GM04503 (cell line): ENCODE data around the gene TP53AIP1.

Source experiments
- DNase-seq: peaks from one replicate; pipeline ENCODE4 v3.0.0-alpha.2; 2012; ENCODE audit warnings: low read depth

The TP53AIP1 gene

DNA sequence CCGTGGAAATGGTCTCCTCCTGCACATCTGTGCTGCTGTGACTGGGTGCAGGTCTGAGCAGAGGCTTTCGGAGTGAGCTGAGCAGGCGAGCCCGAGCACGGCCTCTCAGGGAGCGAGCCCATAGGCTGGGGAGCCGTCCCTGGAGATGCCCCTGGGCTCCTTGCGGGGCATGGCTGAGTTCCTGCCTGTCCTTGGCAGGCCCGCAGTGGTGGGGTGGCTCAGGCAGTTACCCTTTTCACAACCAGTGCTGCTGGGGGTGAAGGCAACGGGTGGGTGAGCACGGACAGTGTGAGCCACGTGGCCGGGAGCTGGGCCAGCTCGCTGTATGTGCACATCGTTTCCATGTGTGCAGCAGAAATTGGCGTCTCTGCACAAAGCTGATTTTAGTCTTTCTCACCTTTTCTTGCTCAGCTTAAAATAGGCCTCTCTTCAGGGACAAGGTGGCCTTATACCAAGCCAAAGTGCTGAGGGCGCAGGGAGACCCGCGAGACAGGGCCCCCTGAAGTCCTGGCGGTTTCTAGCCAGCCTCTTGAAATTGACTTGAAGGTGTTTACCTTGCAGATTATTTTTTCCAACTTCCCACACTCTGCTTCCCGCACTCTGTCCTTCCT, at the start of gene TP53AIP1:
TP53AIP1 (minus strand) TSS at position 55 of the 611 bp plus-strand sequence. CDS start 5,053 bp downstream, outside the sequence.
- no peak for DNase-seq

DNA sequence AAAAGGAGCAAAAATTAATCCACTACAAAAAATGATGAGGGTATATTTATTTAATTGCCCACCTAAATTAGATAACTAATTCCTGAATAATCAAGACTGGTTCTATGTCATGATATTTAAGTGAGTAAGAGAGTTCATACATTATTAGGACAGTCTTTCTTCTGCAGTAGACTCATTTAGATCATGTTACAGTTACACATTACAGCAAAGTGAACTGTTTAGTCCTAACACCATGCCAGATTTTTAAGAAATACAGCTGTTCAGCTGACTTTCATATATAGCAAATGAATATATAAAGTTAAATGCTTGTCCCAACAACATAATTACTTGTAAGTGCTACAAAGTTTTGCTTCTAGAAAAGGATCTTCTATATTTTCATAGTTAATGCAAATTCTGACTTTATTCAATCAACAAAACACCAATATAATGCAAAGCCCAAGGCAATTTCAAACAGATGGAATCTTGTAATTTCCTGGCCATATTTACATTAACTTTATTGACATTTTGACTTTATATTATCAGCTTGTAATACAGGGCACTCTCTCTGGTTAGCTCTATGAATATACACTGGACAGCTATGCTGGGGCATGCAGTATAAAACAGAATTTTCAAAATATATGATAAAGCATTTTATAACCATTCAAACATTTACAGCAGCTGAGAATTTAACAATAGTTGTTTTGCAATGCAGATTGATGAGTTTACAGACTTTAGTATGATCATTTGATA, 45.7 kb upstream of the TP53AIP1 start:
- no peak for DNase-seq

- no peak for DNase-seq
Measured at GRCh38 chr11:128985880-128986279, 43.2 kb upstream of the TP53AIP1 start.

DNA sequence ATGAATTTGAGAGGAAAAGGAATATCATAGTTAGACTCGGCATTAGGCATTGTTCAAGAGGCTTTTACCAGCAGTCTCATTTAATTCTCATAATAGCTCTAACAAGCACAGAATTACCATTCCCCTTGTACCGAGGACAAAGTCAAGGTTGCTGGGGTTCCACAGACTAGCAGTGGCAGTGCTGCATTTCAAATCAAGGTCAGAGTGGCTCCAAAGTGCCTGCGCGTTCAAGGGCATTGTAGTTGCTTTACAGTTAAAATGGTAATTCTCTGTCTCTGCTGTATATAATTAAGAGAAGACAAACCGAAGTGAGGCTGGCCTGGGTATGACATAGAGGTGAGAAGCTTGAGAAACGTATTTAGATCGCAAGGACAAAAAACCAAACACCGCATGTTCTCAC, 40.4 kb upstream of the TP53AIP1 start:
- DNase-seq, result no peak

GRCh38 chr11:128981254-128981653, 38.6 kb upstream of the TP53AIP1 start:
- no peak for DNase-seq

GRCh38 chr11:128970598-128971190, 28.0 kb upstream of the TP53AIP1 start:
- no peak for DNase-seq

GRCh38 chr11:128968916-128969315, 26.2 kb upstream of the TP53AIP1 start:
- no peak for DNase-seq

- no peak for DNase-seq
Measured at GRCh38 chr11:128967578-128967977, 24.9 kb upstream of the TP53AIP1 start.

DNA sequence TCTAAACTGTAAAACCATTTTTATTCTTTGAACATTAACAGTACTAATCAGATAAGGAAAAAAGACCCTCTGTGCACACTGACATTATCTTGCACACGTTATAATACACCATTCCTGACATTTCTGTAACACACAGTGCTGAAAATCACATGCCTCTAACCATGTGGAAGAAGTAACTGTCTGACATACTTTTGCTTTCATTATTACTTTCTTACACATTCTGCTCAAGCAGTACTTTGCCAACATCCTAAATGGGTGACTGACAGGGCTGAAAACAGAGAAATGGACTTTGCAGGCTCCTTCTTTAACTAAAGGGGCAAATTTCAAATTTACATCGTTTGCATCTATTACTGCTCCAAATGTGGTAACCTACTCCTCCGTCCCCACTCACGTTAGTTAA, 22.8 kb upstream of the TP53AIP1 start:
- no peak for DNase-seq

- no peak for DNase-seq
Measured at GRCh38 chr11:128964463-128964930, 21.8 kb upstream of the TP53AIP1 start.

- no peak for DNase-seq
Measured at GRCh38 chr11:128963744-128964325, 21.2 kb upstream of the TP53AIP1 start.

GRCh38 chr11:128962896-128963295, 20.2 kb upstream of the TP53AIP1 start:
- no peak for DNase-seq

- DNase-seq, result no peak
Measured at GRCh38 chr11:128961645-128962044, 19.0 kb upstream of the TP53AIP1 start.

DNA sequence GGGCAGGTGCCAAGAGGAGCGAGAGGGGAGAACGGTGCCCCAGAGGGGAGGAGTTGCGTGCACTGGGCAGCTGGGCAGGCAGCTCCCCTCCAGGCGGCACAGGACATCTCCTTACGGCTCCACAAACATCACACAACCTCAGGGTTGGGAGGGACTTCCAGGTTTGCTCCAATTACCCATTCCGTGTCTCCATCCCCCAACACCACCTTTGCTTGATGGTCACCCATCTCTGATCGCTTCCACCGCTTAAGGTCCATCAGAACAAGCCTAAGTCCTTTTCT, 14.5 kb upstream of the TP53AIP1 start:
- DNase-seq, result no peak

DNA sequence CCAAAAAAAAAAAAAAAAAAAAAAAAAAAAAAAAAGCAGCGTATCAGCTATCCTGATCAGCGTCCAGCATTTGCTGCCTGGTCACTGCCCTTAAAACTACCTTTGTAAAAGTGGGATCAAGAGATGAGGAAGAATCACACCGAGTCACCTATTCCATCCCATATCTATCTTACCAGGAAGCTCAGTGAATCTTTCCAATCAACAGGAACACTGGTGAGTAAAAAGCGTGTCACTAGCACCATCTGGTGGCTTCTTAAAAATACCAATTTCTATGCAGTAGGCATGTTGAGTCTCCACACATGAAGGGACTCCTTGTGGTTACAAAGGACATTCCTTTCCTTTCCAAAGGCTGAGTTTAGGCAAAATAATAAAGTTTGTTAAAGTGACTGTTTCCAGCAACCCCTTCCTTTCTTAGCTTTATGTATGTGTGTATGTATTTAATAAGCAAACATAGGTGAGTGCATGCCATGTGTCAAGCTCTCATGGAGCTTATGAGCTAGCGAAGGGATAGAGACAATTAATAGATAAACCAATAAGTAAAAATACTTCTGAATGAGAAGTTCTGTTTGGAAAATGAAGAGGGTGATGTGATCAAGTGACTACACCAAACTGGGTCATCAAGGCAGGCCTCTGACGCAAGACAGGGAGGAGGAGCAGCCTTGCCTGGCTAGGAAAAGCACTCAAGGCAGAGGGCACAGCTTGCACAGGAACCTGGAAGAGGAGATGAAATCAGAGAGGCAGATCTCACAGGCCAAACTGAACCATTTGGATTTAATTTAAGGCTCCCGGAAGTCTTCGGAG, 13.9 kb upstream of the TP53AIP1 start:
- peak; percentile 41 for DNase-seq

DNA sequence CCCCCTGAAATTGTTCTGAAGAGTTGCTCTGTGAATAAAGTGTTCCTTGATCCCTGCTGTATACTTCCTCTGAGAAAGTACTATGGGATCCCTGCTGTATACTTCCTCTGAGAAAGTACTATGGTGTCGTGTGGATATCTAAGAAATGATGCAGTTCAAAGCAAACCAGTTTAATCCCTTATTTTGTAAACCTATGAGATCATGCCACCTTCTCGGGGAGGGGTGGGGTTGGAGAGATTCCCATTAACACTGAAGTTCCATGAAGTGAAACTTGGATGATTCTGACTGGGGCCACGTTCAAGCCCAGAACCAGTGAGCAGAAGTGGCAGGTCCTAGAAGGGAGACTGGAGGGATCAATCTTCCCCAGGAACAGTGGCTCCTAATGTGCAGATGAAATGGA, 13.0 kb upstream of the TP53AIP1 start:
- no peak for DNase-seq

- no peak for DNase-seq
Measured at GRCh38 chr11:128953151-128953550, 10.5 kb upstream of the TP53AIP1 start.

DNA sequence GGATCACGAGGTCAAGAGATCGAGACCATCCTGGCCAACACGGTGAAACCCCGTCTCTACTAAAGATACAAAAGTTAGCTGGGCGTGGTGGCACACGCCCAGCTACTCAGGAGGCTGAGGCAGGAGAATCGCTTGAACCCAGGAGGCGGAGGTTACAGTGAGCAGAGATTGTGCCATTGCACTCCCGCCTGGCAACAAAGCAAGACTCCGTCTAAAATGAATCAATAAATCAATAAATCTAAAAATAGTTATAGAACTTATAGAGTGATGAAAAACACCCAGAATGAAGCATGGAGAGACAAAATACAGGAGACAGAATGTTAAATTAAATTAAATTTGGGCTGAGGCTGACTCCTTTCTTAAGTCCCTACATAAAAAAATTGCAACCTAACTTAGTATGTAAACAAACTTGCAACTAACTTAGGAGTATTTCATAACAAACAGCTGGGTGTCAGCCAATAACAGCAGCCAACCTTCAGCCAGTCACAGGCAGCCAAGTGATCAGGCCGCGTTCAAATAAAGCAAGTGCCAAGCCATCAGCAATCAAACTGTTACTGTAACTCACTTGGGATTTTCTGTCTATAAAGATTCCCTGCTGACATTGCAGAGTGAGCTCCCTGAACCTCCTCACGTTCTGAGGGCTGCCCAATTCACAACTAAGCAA, 7.3 kb upstream of the TP53AIP1 start:
- no peak for DNase-seq

DNA sequence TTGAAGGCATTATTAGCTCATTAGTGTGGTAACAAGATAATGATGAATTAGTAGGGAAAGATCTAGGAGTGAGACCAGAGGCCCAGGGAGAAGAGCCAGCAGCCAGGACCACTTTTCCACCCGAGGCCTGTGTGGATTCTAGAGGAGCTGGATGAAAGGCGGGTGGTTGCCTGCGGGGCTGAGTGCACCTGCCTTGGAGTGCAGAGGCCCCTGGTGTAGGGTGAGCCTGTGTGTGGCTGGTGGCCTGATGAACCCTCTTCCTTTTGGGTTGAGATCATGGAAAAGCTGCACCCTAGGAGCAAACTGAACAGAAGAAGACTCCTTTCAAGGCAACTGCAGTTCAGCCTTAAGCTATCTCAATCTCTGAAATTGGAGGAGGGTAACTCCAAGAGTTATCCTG, 5.9 kb upstream of the TP53AIP1 start:
- DNase-seq, result no peak

DNA sequence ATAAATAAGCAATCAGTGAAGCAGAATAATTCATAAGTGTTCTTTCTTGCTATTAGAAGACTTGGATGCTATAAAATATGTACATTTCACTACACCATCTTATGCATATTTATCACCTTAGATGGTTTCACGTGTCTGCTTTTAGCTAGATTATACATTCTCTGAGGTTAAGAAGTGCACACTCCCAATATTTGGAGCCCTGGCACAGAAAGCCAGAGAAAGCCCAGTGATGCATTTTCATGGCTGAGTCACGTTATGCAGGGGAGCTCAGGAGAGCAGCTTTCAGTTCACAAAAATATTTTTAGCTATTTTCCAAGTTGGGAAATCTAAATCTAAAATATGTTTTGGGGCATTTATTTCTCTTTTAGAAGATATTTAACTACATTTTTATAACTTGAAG, 5.1 kb upstream of the TP53AIP1 start:
- DNase-seq, result no peak

GRCh38 chr11:128946648-128947047, 4.0 kb upstream of the TP53AIP1 start:
- DNase-seq, result no peak
